Activated CD8-positive, alpha-beta memory T cell treated with anti-CD3 and anti-CD28 coated beads, Interleukin-2, amount 50 U/mL, for 1 hour (primary cell): ENCODE measurements around the gene DMC1.
"Not testable (repeated sequence)": the region's sequence is repeated elsewhere in the genome, so short reads cannot be mapped to it uniquely, and the experiment has no call there.

ENCODE experiments used
- DNase-seq: peaks from one replicate; pipeline ENCODE4 v3.0.0-alpha.2; 2020; ENCODE audit errors: extremely low read depth

The DMC1 gene, protein sequence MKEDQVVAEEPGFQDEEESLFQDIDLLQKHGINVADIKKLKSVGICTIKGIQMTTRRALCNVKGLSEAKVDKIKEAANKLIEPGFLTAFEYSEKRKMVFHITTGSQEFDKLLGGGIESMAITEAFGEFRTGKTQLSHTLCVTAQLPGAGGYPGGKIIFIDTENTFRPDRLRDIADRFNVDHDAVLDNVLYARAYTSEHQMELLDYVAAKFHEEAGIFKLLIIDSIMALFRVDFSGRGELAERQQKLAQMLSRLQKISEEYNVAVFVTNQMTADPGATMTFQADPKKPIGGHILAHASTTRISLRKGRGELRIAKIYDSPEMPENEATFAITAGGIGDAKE

GRCh38 chr22:38569972-38570778 lies at the start of gene DMC1:
TSS of gene DMC1 (minus strand) at chr22:38570183. CDS start at chr22:38568256, 1,927 bp downstream.
- peak; percentile 95 for DNase-seq

DNA sequence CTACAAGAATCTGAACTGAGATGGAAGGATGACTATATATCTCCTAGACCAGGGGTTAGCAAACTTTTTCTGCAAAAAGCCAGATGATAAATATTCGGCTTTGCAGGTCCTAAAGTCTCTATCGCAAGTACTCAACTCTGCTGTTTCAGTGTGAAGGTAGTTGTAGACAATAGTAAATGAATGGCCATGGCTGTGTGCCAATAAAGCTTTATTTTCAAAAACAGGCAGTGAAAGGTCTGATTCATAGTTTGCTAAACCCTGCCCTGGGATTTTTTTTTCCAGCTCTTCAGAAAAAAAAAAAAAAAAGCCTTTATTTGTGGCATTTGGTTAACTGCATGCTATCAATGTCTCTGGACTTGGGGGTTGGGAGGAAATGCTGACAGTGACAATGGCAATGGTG lies 48.7 kb upstream of the DMC1 start:
- DNase-seq = no peak

DNA sequence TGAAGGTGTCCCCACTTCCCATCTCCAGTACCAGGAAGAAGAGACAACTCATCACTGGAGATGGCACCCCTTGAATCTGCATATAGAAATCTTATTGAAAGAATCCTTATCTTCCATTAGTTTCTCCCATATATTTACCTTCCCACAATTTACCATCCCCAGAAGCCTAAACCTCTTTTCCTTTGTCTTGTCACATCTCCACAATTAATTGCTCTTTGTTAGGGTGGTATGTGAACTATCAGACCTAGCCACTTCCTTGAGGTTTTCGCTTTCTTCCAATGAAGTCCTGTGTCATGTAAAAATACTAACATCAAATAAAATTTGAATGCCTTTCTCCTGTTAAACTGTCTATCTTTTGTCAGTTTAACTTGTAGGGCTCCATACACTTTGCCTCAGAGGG lies 48.3 kb upstream of the DMC1 start:
- no peak for DNase-seq

DNA sequence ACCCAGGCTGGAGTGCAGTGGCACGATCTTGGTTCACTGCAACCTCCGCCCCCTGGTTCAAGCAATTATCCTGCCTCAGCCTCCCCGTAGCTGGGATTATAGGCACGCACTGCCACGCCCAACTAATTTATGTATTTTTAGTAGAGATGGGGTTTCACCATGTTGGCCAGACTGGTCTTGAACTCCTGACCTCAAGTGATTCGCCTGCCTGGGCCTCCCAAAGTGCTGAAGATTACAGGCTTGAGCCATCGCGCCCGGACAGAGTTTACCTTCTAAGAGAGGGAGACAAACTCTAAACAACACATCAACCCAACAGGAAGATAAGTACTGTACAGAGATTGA lies 45.1 kb upstream of the DMC1 start:
- DNase-seq = not testable (repeated sequence)

DNA sequence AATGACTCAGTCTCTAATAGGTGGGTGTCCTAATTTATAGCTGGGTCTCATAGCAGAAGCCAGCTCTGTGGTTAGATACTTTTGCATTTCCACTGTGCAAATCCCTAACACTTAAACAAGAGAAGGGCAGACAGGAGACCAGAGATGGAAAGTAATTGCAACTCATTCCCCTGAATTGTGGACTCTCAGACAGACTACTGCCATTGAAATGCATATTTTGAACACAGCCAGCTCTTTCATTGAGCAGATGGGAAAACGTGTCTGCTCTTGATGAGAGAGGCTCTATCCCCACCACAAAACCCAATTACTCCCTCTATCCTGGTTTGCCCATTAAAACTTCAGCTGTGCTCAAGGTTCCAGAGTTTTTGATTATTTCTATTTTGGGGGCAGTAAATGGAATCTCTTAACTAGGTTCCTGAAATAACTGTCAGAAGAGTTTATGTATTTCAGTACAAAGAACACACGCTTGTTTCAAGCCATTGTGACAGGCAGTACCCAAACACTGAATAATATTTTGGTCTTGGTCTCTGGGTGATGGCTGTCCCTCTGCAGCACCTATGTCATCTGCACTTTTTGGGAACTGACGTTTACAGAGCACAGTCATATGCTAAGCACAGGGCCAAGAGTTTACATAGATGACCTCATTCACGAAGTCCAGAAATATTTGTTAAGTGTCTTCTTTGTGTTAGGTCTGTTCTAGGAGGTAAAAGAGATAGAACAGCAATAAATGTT lies 44.5 kb upstream of the DMC1 start:
- DNase-seq = no peak

GRCh38 chr22:38613588-38613987 lies 43.6 kb upstream of the DMC1 start:
- no peak for DNase-seq

- no peak for DNase-seq
Observed at GRCh38 chr22:38612217-38613006, 42.4 kb upstream of the DMC1 start.

DNA sequence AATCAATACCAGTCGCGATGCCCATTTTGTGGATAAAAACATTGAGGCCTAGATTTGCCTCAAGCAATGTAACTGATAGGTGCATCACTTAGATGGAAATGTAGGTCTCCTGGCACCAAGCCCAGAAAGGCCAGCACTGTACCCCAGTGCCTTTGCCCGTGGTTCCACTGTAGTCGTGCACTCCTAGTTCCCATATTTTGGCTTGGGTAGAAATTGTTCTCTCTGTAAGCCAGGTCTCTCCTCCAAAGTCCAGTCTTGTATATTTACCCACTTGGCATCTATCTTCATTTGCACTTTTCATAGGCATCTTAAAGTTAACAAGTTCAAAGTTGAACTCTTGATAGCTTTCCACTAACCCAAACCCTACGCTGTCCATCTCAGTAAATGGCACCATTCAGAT lies 41.6 kb upstream of the DMC1 start:
- no peak for DNase-seq

DNA sequence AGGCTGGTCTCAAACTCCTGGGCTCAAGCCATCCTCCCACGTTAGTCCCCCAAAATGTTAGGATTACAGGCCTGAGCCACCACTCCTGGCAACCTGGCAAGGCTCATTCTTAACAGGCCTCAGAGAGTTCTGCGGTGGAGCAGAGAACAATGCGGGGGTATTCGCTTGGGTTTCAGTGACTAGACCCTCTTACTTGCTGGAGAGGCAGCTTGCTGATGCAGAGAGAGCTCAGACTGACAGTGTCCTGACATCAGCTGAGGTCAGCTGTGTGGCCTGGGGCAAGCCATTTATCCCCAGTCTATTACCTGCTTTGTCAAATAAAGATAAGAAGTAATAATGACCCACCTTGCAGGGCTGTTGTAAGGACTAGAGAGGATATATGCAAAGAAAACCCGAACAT lies 40.3 kb upstream of the DMC1 start:
- no peak for DNase-seq

DNA sequence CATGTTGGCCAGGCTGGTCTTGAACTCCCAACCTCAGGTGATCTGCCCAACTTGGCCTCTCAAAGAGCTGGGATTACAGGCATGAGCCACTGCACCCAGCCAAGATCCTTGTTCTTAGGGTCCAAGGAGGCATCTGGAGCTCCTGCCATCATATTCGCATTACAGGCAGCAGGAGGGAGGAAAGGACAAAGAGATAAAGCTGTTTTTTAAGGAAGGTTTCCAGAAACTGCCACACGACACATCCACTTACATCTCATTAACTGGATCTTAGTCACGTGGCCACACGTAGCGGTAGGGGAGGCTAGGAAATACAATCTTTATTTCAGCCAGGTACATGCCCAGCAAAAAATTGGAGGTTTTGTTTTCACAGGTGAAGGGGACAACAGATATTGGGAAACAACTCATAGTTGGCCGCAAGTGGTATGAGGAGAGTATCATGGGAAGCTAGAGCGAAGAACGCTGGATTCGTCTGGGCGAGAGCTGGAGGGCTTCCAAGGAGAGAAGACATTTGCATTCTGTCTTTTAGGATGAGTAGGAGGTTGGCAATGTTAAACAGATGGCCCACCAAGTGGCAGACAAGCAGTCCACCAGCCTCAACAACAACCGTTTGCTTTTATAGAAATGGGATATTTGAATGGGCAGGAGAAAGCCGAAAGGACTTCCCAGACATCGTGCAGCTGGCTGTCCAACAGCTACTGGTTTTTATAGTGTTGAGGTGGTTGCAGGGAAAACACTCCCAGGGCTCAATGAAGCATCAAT lies 39.2 kb upstream of the DMC1 start:
- DNase-seq = no peak

DNA sequence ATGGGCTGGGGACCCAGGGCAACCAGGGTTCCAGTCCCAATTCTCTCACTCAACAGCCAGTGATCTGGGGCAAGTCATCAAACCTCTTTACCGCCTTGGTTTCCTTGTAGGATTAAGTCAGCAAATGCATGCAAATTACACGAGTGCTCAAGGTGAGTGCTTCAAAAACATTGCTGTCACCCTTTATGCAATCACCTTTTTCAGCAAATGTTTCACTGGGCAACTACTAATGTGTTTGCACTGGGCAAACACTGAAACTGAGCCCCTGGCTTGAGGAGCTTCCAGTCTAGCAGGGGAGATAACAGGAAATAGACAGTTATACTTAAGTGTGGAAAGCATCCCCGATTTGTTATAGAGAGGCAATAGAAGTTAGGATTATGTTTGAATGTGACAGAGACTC lies 37.7 kb upstream of the DMC1 start:
- no peak for DNase-seq

DNA sequence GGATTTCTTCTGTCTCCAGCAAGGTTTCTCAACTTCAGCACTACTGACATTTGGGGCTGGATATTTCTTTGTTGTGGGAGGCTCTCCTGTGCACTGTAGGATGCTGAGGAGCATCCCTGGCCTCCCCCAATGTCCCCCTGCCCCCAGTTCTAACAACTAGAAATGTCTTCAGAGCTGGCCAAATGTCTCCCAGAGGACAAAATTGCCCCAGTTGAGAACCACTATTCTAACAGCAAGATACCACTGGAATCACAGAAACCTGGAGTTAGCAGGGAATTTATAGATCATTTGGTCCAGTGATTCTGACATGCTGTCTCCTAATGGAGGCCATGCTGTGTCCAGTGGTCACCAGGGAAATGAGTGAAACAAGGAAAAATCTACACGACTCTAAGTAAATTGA lies 32.2 kb upstream of the DMC1 start:
- DNase-seq = no peak

DNA sequence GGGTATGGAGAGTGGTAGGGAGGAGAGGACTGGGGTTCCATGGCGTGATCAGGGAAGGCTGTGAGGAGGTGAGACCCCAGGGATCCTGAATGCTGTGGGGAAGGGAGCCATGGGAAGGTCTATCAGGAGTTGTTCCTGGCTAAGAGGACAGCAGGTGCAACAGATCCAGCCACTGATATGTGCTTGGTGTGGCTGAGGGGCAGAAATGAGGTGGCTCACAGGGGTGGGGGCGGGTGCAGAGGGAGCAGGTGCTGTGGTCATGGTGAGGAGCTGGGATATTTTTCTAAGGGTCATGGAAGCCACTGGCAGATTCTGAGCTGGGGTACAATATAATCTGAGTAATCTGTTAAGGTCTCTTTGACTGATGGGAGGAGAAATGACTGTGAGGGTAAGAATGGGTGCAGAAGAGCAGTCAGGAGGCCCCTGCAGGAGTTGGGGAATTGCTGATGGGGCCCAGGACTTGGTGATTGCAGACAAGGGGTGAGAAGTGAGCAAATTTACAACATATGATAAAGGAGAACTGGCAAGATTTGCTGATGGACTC lies 31.3 kb upstream of the DMC1 start:
- DNase-seq = no peak

DNA sequence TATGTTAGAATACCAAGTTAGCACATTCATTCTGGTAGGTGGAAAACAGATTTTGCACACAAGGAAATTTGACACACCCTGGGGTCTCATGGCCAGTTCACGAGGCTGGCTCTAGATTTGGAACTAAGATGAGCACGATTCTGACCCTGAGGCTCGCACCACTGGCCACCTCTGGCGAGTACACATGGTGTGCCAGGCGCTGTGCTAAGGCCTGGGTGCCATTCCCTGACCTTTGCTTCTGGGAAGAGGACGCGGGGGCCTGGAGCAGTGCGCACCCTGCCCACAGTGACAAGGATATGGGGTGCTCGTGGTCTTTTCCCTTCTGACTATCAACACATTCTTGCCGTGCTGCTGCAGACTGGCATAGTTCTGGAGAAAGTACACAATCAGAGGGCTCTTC lies 29.5 kb upstream of the DMC1 start:
- DNase-seq = no peak

DNA sequence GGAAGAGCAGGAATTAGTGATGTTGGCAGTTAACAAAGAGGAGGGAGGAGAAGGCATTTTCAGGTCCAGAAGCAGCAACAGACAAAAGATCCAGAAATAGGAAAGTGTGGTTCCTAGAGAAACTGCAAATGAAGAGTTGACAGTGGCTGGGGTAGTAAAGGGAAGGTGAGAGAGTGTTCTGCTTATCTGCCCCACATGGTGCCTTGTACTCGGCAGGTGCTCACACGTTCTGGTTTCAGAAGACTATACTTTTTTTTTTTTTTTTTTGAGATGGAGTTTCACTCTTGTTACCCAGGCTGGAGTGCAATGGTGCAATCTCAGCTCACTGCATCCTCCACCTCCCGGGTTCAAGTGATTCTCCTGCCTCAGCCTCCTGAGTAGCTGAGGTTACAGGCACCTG lies 12.9 kb upstream of the DMC1 start:
- not testable (repeated sequence) for DNase-seq

GRCh38 chr22:38578505-38578904 lies 8.5 kb upstream of the DMC1 start:
- DNase-seq = no peak

- DNase-seq = no peak
Observed at GRCh38 chr22:38572065-38572464, 2.1 kb upstream of the DMC1 start.

DNA sequence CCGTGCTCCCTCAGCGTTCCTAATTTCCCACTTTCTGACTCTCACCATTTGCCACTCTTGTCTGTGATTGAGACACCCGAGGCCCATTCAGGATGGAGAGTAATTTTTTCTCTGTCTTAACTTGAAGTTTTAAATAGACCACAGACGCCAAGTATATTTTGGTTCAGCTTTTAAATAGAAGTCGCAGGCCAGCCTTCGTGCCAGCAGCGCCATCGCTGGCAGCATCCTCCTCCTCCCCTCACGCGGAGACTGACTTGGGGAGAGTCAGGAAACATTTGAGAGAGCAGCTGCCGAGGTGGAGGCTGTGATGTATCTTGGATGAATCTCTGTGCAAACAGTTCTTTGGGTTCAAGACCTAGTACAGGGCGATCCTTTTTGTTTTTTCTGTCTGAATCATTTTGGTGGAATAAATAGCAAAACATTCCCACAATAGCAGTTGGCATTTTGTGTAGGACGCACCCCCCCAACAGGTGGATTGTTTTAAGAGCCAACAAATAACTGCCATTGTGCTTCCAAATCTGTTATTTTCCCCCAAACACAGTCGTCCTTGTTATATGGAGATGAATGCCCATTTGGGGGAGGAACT lies 889 bp upstream of the DMC1 start:
- no peak for DNase-seq

- no peak for DNase-seq
Observed at GRCh38 chr22:38569181-38569971, 607 bp downstream of the DMC1 start.
